Measurements from ENCODE around the gene EFEMP1. TPM values are rescaled to one million over a fixed set of nuclear protein-coding genes. Genes with fewer than 3 reads are reported as not detected.

The EFEMP1 gene
- total RNA-seq, 2 experiments from 2014 or later = 0.61 TPM; not detected in 1

DNA sequence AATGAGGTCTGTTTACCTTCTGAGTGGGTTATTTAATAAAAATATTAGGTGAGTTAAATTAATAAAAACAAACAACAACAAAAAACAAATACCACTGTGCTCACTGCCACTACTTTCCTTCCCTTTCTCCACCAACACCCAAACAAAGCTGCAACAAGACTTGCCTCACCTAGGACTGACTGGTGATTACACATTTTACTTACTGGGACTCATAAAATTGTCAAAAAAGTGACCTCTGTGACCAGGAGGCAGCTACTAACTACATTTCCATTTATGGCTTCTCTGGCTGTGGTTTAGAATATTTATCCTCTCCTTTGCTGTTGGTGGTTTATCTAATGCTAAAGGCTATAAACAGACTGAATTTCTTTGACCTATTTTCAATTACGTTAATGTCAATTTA, 39.8 kb downstream of the EFEMP1 start:
- intact Hi-C loops (cut with micrococcal nuclease; ENCODE audit: unreplicated experiment) = no loop called here
- no TSS peak for BruUV-seq (replicated peaks)
- CTCF ChIA-PET (ENCODE audit: unreplicated experiment) = no interaction called here

GRCh38 chr2:55883357-55883756, 40.2 kb downstream of the EFEMP1 start:
- ChIA-PET POLR2A (interaction anchor here (0.6 kb wide), 1 partner anchor 123 kb away, joined by 3 read pairs; no protein-coding TSS in a partner anchor), CTCF (ENCODE audit: unreplicated experiment) (no interaction called here)
- Histone ChIP-seq H3K27ac (ENCODE audit: low read depth, low read length, poor library complexity, severe bottlenecking) (no peak overlapping the region), H4K20me1 (ENCODE audit: insufficient read depth, low read length) (no peaks in the 10 kb centered on the region), H3K9me2 (ENCODE audit: insufficient read depth, low read length) (no peaks in the 10 kb centered on the region), H3K79me2 (ENCODE audit: insufficient read depth, low read depth, low read length) (no peaks in the 10 kb centered on the region), H3K4me1 (ENCODE audit: insufficient read depth, low read length, poor library complexity, severe bottlenecking) (no peaks in the 10 kb centered on the region), H3K9me3 (ENCODE audit: low read length) (no peaks in the 10 kb centered on the region), H3K36me3 (ENCODE audit: insufficient read depth, low read length) (no peaks in the 10 kb centered on the region), H2AFZ (ENCODE audit: low read length) (no peak overlapping the region), H3K4me2 (ENCODE audit: low read length) (no peak overlapping the region), H3K4me3 (ENCODE audit: low read depth, low read length, poor library complexity, severe bottlenecking) (no peak overlapping the region)
- DNase-seq (ENCODE audit: low spot score) = no peak
- intact Hi-C loops (cut with micrococcal nuclease; ENCODE audit: unreplicated experiment) = no loop called here
- BruUV-seq (replicated peaks) = no TSS peak
- no peak for TF ChIP-seq EZH2phosphoT487 (IDR thresholded peaks at IDR 0.05; ENCODE audit: borderline replicate concordance, low read depth, low read length)
- no peak for TF ChIP-seq CTCF (conservative IDR thresholded peaks at IDR 0.05; ENCODE audit: low read length)

More for the DNA sequence above, 39.8 kb downstream of the EFEMP1 start:
- Histone ChIP-seq H3K27ac (ENCODE audit: low read depth, low read length, poor library complexity, severe bottlenecking) (no peak overlapping the region), H3K79me2 (ENCODE audit: insufficient read depth, low read depth, low read length) (no peaks in the 10 kb centered on the region), H4K20me1 (ENCODE audit: insufficient read depth, low read length) (no peaks in the 10 kb centered on the region), H3K9me2 (ENCODE audit: insufficient read depth, low read length) (no peaks in the 10 kb centered on the region), H3K4me2 (ENCODE audit: low read length) (no peak overlapping the region), H3K4me1 (ENCODE audit: insufficient read depth, low read length, poor library complexity, severe bottlenecking) (no peaks in the 10 kb centered on the region), H3K9me3 (ENCODE audit: low read length) (no peaks in the 10 kb centered on the region), H2AFZ (ENCODE audit: low read length) (no peak overlapping the region), H3K4me3 (ENCODE audit: low read depth, low read length, poor library complexity, severe bottlenecking) (no peak overlapping the region), H3K36me3 (ENCODE audit: insufficient read depth, low read length) (no peaks in the 10 kb centered on the region)
- no peak for TF ChIP-seq CTCF (conservative IDR thresholded peaks at IDR 0.05; ENCODE audit: low read length)
- TF ChIP-seq EZH2phosphoT487 (IDR thresholded peaks at IDR 0.05; ENCODE audit: borderline replicate concordance, low read depth, low read length) = no peak
- no peak for DNase-seq (ENCODE audit: low spot score)
- POLR2A ChIA-PET = no interaction called here

- BruUV-seq (replicated peaks) = no TSS peak
- ChIA-PET CTCF (ENCODE audit: unreplicated experiment) (no interaction called here), POLR2A (interaction anchor here (0.6 kb wide), 1 partner anchor 124 kb away, joined by 3 read pairs; no protein-coding TSS in a partner anchor)
- TF ChIP-seq EZH2phosphoT487 (IDR thresholded peaks at IDR 0.05; ENCODE audit: borderline replicate concordance, low read depth, low read length) (no peak), CTCF (conservative IDR thresholded peaks at IDR 0.05; ENCODE audit: low read length) (no peak)
- H4K20me1 ChIP-seq (ENCODE audit: insufficient read depth, low read length) = no peaks in the 10 kb centered on the region
- H3K9me3 ChIP-seq (ENCODE audit: low read length) = no peaks in the 10 kb centered on the region
- no peak overlapping the region for H3K4me3 ChIP-seq (ENCODE audit: low read depth, low read length, poor library complexity, severe bottlenecking)
- H3K79me2 ChIP-seq (ENCODE audit: insufficient read depth, low read depth, low read length) = no peaks in the 10 kb centered on the region
- H2AFZ ChIP-seq (ENCODE audit: low read length) = no peak overlapping the region
- no peaks in the 10 kb centered on the region for H3K9me2 ChIP-seq (ENCODE audit: insufficient read depth, low read length)
- no peak overlapping the region for H3K27ac ChIP-seq (ENCODE audit: low read depth, low read length, poor library complexity, severe bottlenecking)
- intact Hi-C loops (cut with micrococcal nuclease; ENCODE audit: unreplicated experiment) = no loop called here
- H3K36me3 ChIP-seq (ENCODE audit: insufficient read depth, low read length) = no peaks in the 10 kb centered on the region
- no peaks in the 10 kb centered on the region for H3K4me1 ChIP-seq (ENCODE audit: insufficient read depth, low read length, poor library complexity, severe bottlenecking)
- no peak overlapping the region for H3K4me2 ChIP-seq (ENCODE audit: low read length)
- no peak for DNase-seq (ENCODE audit: low spot score)
Measured at GRCh38 chr2:55882954-55883353, 40.6 kb downstream of the EFEMP1 start.
